22Rv1 (cell line): ENCODE measurements around the gene CFAP141.

ENCODE experiments used
- H3K27ac ChIP-seq: fragments of 450-650 bp; 2 replicates; pipeline ENCODE4 v1.5.1; 2017
- ZFX ChIP-seq: fragments of 450-650 bp; IDR thresholded peaks from 2 replicates; pipeline ENCODE4 v1.6.1; 2017; ENCODE audit warnings: antibody characterized with exemption, borderline replicate concordance
- TF ChIP-seq, protein P1 (sequence below): fragments of 450-650 bp; IDR thresholded peaks from 2 replicates; pipeline ENCODE4 v1.5.1; 2017; ENCODE audit warnings: mild to moderate bottlenecking

The CFAP141 gene

GRCh38 chr1:154220970-154221277 is 14.8 kb upstream of the CFAP141 start:
- TF ChIP-seq, protein P1, sequence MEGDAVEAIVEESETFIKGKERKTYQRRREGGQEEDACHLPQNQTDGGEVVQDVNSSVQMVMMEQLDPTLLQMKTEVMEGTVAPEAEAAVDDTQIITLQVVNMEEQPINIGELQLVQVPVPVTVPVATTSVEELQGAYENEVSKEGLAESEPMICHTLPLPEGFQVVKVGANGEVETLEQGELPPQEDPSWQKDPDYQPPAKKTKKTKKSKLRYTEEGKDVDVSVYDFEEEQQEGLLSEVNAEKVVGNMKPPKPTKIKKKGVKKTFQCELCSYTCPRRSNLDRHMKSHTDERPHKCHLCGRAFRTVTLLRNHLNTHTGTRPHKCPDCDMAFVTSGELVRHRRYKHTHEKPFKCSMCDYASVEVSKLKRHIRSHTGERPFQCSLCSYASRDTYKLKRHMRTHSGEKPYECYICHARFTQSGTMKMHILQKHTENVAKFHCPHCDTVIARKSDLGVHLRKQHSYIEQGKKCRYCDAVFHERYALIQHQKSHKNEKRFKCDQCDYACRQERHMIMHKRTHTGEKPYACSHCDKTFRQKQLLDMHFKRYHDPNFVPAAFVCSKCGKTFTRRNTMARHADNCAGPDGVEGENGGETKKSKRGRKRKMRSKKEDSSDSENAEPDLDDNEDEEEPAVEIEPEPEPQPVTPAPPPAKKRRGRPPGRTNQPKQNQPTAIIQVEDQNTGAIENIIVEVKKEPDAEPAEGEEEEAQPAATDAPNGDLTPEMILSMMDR = no peak
- no peak for TF ChIP-seq ZFX
- H3K27ac ChIP-seq = peak overlapping the region; percentile 90

- TF ChIP-seq ZFX = no peak
- TF ChIP-seq, protein P1 = no peak
- peak within 1 kb of the TSS; percentile 90 for H3K27ac ChIP-seq
Observed at GRCh38 chr1:154220071-154220969, 14.2 kb upstream of the CFAP141 start, which contains the start of gene UBAP2L. Gene UBAP2L, plus strand, starts transcription at chr1:154220955. Its CDS starts 4,169 bp downstream, at chr1:154225124.

- H3K27ac ChIP-seq = peak overlapping the region; percentile 90
- TF ChIP-seq, protein P1 = no peak
- no peak for TF ChIP-seq ZFX
Observed at GRCh38 chr1:154219541-154219940, 13.4 kb upstream of the CFAP141 start.

- TF ChIP-seq, protein P1 = no peak
- no peak for TF ChIP-seq ZFX
Observed at GRCh38 chr1:154218545-154218944, 12.4 kb upstream of the CFAP141 start.

GRCh38 chr1:154213274-154213673 is 7.1 kb upstream of the CFAP141 start:
- TF ChIP-seq, protein P1 = no peak
- TF ChIP-seq ZFX = no peak
- peak overlapping the region; percentile 62; the same call in 1 of the 2 replicates for H3K27ac ChIP-seq

More at GRCh38 chr1:154218545-154218944, 12.4 kb upstream of the CFAP141 start:
- H3K27ac ChIP-seq = peak overlapping the region; percentile 90; the same call in 1 of the 2 replicates

- TF ChIP-seq, protein P1 = no peak
- no peak for TF ChIP-seq ZFX
- no peak overlapping the region for H3K27ac ChIP-seq
Observed at GRCh38 chr1:154212083-154212482, 6.0 kb upstream of the CFAP141 start.

DNA sequence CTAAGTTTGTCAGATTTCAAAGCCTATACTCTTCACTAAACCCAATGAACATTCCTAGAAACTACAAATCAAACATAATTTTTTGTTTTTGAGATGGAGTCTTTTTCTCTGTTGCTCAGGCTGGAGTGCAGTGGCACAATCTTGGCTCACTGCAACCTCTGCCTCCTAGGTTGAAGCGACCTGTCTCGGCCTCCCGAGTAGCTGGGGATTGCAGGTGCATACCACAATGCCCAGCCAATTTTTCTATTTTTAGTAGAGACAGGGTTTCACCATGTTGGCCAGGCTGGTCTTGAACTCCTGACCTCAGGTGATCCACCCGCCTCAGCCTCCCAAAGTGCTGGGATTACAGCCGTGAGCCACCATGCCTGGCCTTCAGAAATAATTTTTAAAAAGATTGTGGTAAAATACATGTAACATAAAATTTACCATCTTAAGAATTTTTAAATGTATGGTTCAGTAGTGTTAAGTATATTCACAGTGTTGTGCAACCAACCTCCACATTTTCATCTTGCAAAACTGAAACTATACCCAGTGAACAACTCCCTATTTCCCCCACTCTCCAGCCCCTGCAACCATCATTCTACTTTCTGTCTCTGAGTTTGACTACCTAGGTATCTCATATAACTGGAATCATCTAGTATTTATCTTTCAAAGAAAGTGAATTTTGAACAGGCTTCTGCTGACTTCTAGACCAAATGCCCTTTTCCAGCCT is 2.7 kb upstream of the CFAP141 start:
- no peak overlapping the region for H3K27ac ChIP-seq
- TF ChIP-seq ZFX = no peak
- TF ChIP-seq, protein P1 = no peak
